RWPE2 (cell line): ENCODE data around the gene STIP1.

Experiments
- ATAC-seq: fragments of 200-7000 bp; cut with Tn5 transposase; 3 replicates; pipeline ENCODE4 v1.9.1; 2021; ENCODE audit warnings: low read depth
- DNase-seq: peaks from one replicate; pipeline ENCODE4 v3.0.0-alpha.2; 2020; ENCODE audit warnings: low spot score
- H3K27ac ChIP-seq: fragments of 450-650 bp; 2 replicates; pipeline ENCODE4 v1.5.1; 2017; ENCODE audit warnings: mild to moderate bottlenecking; ENCODE audit not compliant: poor library complexity, severe bottlenecking
- H3K27me3 ChIP-seq: fragments of 250-450 bp; sonication (Bioruptor Pico); 2 replicates; pipeline ENCODE4 v1.5.1; 2021; ENCODE audit warnings: mild to moderate bottlenecking, moderate library complexity; ENCODE audit not compliant: insufficient read depth, poor library complexity, severe bottlenecking
- H3K36me3 ChIP-seq: fragments of 250-450 bp; sonication (Bioruptor Pico); 2 replicates; pipeline ENCODE4 v1.5.1; 2020; ENCODE audit warnings: low read depth, mild to moderate bottlenecking, moderate library complexity
- H3K4me1 ChIP-seq: fragments of 250-450 bp; sonication (Bioruptor Pico); 2 replicates; pipeline ENCODE4 v1.5.1; 2021; ENCODE audit warnings: mild to moderate bottlenecking, moderate library complexity; ENCODE audit not compliant: insufficient read depth, poor library complexity, severe bottlenecking
- H3K4me3 ChIP-seq: fragments of 250-450 bp; sonication (Bioruptor Pico); 2 replicates; pipeline ENCODE4 v1.5.1; 2021; ENCODE audit warnings: mild to moderate bottlenecking, moderate library complexity; ENCODE audit not compliant: severe bottlenecking
- H3K9me3 ChIP-seq: fragments of 250-450 bp; sonication (Bioruptor Pico); 2 replicates; pipeline ENCODE4 v1.5.1; 2021; ENCODE audit warnings: mild to moderate bottlenecking, moderate library complexity; ENCODE audit not compliant: severe bottlenecking
- CTCF ChIP-seq: fragments of 450-650 bp; IDR thresholded peaks from one replicate; pipeline ENCODE4 v1.5.1; 2017; ENCODE audit warnings: mild to moderate bottlenecking, moderate library complexity; ENCODE audit not compliant: poor library complexity, severe bottlenecking

The STIP1 gene

DNA sequence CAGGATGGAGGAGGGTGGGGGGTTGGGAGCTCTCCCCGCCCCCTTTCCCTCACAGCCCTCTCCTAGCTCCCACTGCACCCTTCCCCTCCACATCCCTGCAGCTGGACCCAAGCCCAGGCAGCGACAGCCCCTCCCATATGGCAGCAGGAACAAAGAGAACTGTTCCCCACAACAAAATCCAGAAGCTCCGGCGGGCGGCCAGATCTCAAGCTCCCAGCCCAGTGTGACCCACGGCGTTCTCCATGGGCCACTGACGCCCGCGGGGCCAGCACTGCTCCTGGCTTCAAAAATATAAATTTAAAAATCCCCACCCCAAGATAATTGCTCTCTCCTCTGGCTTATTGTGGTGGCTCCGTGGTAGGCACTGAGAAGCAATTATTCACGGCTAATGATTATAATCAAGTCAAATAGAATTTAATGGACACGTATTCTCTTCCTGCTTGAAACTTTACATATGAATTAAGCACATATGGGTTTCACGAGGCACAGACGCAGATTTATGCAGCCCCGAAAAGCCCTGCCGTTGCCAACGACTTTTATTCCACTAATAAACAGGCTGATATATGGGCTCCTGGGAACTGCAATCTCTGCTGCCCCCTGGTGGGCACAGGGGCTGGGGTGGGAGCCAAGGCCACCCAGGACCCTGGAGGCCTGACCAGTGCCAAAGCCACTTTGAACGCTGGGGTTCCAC lies 37.6 kb upstream of the STIP1 start:
- peak; percentile 60; the same call in 2 of the 3 replicates for ATAC-seq
- peak; percentile 87 for TF ChIP-seq CTCF
- H3K4me3 ChIP-seq = no peak overlapping the region
- peak; percentile 56 for DNase-seq
- no peak overlapping the region for H3K27ac ChIP-seq
- no peaks in the 10 kb centered on the region for H3K4me1 ChIP-seq
- no peaks in the 10 kb centered on the region for H3K9me3 ChIP-seq
- no peaks in the 10 kb centered on the region for H3K36me3 ChIP-seq
- H3K27me3 ChIP-seq = no peaks in the 10 kb centered on the region

DNA sequence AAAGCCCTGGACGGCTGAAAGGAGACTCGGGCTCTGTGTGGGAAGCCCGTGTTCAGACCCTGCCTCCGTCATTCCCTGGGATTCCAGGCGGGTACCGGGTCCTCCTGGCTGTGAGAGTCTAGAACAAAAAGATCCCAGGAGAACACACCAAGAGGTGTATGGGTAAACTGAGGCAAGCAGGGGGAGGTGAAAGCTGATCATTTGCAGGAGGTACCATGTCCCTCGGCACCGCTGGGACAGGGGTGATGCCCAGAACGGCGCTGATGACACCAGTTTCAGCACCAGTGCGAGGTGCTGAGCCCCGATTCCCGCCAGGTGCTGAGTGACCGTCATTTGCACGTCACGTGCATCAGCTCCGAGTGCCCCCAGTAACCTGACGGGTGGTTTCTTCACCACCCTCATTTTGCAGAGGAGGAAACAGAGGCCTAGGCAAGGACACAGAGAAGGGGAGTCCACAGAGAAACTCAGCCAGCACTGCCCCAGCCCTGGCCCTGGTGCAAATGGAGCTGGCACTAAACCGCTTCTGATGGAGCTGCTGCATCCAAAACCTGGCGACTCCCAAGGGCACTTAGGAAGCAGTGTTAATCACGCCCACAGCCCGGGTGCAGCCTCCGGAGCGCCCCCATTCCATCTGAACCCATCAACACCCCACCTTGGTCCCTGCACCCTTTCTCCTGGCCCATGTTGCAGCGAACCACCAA lies 36.9 kb upstream of the STIP1 start:
- TF ChIP-seq CTCF = peak; percentile 62
- no peak overlapping the region for H3K4me3 ChIP-seq
- H3K9me3 ChIP-seq = no peaks in the 10 kb centered on the region
- ATAC-seq (no peak), DNase-seq (no peak)
- no peaks in the 10 kb centered on the region for H3K36me3 ChIP-seq
- no peaks in the 10 kb centered on the region for H3K4me1 ChIP-seq
- no peaks in the 10 kb centered on the region for H3K27me3 ChIP-seq
- no peak overlapping the region for H3K27ac ChIP-seq

GRCh38 chr11:64150051-64150450 lies 35.9 kb upstream of the STIP1 start:
- TF ChIP-seq CTCF = no peak
- no peak overlapping the region for H3K4me3 ChIP-seq
- no peaks in the 10 kb centered on the region for H3K27me3 ChIP-seq
- no peaks in the 10 kb centered on the region for H3K9me3 ChIP-seq
- no peaks in the 10 kb centered on the region for H3K36me3 ChIP-seq
- DNase-seq = no peak
- ATAC-seq = no peak
- H3K27ac ChIP-seq = no peak overlapping the region
- no peaks in the 10 kb centered on the region for H3K4me1 ChIP-seq

DNA sequence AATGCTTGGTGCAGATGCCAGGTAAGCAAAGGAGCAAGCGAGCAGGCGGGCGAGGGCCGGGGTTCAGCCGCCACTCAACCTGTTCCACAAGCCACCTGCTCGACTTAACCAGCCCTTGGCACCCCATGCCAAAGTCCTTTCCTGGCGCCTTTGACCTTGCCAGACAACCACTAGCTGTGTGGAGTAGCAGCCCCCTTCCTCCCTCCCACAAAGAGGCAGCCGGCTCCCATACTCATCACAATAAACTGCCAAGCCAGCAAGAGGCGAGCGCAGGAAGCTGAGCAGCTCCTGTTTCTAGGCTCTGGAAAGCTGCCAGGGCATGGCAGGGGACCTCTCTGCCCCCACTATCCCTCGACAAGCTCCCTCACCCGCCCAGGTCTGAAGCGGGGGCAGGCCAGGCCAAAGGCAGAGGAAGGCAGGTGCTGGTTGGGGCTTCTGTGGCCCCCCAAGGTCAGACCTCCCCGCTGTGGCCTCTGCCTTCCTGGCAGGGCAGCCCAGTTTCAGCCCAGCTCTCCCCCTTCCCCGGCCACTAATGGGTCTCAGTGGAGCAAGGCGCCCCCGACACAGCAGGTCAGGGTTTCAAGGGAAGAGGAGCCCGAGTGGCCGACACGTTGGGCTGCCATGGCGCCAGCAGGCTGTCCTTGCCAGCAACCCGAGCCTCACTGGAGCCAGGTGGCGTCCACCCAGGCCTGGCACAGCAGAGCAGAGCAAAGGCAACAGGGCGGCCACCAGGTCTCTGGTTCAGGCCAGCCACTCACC lies 35.3 kb upstream of the STIP1 start:
- no peak for DNase-seq
- Histone ChIP-seq H3K4me3 (no peak overlapping the region), H3K4me1 (no peaks in the 10 kb centered on the region), H3K36me3 (no peaks in the 10 kb centered on the region), H3K9me3 (no peaks in the 10 kb centered on the region), H3K27me3 (no peaks in the 10 kb centered on the region), H3K27ac (no peak overlapping the region)
- no peak for TF ChIP-seq CTCF
- no peak for ATAC-seq
